Fibroblast of skin of abdomen (primary cell): ENCODE measurements around the gene TCP11L1. TPM values are rescaled to one million over a fixed set of nuclear protein-coding genes. Genes with fewer than 3 reads are reported as not detected.

Experiments used
- DNase-seq: peaks from one replicate; pipeline ENCODE4 v3.0.0-alpha.2; 2013
- polyA plus RNA-seq, 2 experiments: library from polyadenylated mRNA; unstranded; fragments of 120-200 nt; gene quantifications; one replicate each; pipeline ENCODE4 v1.2.1, GENCODE V29; 2013; ENCODE audit not compliant: insufficient read length in 2 of 2

The TCP11L1 gene, protein sequence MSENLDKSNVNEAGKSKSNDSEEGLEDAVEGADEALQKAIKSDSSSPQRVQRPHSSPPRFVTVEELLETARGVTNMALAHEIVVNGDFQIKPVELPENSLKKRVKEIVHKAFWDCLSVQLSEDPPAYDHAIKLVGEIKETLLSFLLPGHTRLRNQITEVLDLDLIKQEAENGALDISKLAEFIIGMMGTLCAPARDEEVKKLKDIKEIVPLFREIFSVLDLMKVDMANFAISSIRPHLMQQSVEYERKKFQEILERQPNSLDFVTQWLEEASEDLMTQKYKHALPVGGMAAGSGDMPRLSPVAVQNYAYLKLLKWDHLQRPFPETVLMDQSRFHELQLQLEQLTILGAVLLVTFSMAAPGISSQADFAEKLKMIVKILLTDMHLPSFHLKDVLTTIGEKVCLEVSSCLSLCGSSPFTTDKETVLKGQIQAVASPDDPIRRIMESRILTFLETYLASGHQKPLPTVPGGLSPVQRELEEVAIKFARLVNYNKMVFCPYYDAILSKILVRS
- 13.2 TPM for polyA plus RNA-seq (2013, experiment 1 of 2; ENCODE audit: insufficient read length)
- 12.7 TPM for polyA plus RNA-seq (2013, experiment 2 of 2; ENCODE audit: insufficient read length)

DNA sequence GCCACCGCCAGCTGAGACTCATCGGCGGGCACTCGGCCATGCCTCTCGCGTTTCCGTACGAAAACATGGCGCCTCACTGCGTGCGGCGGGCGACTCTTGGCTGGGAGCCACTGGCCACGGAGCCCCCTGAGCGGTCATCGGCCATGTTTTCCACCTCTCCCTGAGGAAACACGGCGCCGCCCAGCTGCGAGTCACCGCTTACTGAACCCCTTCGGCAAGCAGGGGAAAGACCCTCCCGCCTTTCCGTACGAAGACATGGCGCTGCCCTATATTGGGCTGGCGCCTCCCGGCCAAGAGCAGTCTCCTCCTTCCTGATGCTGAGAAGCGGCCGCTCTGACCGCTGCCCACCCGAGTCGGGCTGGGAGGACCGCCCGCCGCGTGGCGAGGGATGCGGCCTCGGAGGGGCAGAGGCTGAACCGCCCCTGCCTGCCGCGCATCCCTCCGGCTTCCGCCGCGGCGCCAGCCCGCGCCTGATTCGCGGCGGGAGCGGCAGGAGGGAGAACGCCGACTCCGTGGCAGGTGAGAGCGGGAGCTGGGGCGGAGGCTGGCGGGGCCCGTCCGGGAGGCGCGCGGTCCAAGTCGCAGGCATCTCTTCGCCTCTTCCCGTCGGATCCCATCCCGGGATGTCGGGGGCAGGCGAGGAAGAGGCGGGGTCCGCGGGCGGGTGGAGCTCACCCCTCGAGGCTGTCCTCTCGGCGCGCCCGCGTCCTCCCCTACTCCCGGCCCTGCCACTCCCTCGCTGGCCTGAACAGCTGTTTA is at the start of gene TCP11L1:
Gene TCP11L1 (plus strand): TSS at position 299 of the 759 bp plus-strand sequence. CDS start 4,202 bp downstream, outside the sequence.
- peak; percentile 96 for DNase-seq

DNA sequence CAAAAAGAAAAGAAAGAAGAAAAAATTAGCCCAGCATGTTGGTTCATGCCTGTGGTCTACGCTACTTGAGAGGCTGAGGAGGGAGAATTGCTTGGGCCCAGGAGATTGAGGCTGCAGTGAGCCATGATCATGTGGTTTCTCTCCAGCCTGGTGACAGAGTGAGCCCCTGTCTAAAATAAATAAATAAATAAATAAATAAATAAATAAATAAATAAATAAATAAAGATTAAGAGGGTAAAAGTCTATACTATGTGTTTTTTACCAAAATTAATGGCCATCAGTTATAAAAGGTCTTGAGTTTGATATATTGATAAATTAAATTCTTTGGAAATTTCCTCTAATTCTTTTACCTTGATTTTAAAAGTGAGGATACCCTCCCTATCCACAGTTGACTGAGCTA is 48.9 kb upstream of the TCP11L1 start:
- DNase-seq = no peak

DNA sequence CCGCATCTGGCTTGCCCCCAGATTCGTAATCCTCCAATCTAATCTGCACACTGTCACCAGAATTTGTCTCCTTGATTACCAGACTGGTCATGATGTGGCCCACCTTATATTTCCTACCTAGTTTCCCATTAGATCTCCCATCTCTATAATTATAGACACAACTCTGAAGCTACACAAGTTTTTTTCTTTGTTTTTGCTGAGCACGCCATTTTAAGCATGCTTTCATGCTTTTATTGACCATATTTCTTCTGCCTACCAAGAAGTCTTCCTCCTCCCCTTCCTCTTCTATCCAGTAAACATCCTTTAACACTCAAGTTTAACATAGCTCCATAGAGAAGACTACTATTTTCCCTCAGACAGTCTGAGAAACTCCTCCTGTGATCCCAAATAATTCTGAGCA is 47.9 kb upstream of the TCP11L1 start:
- no peak for DNase-seq

DNA sequence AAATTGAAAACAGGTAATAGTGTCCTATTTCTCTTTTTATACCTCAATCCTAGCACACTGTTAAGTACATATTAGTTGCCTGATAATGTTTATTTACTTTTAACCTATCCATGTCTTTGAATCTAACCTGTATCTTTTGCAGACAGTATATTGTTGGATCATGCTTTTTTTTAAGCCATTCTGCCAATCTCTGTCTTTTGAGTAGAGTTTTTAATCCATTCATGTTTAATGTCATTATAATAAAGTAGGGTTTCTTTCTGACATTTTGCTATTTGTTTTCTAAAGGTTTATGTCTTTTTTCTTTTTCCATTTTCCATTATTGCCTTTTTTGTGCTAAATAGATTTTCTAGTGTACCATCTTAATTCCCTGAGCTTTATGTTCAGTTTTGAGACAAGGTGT is 47.5 kb upstream of the TCP11L1 start:
- DNase-seq = no peak

DNA sequence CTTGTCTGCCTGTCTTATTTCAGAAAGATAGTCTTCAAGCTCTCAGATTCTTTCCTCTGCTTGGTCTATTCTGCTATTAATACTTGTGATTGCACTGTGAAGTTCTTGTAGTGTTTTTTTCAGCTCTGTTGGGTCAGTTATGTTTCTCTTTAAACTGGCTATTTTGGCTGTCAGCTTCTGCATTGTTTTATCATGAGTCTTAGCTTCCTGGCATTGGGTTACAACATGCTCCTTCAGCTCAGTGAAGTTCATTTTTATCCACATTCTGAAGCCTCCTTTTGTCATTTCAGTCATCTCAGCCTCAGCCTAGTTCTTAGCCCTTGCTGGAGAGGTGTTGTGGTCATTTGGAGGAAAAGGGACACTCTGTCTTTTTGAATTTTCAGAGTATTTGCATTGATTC is 39.2 kb upstream of the TCP11L1 start:
- peak; percentile 87 for DNase-seq

DNA sequence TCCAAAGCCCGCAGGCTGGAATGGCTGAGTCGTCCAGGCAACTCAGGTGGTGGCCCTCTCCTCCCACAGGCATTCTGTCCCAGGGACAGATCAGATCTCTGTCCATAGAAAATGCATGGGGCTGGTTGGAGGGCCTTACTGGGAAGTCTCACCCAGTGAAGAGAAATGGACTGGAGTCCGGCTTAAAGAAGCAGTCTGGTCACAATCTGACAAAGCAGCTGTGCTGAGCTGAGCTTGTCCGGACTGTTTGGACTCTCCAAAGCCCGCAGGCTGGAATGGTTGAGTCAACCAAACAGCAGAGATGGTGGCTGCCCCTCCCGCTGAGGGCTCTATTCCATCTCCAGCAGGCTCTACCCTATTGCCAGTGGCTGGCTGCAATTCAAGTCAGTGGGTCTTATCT is 38.1 kb upstream of the TCP11L1 start:
- no peak for DNase-seq

DNA sequence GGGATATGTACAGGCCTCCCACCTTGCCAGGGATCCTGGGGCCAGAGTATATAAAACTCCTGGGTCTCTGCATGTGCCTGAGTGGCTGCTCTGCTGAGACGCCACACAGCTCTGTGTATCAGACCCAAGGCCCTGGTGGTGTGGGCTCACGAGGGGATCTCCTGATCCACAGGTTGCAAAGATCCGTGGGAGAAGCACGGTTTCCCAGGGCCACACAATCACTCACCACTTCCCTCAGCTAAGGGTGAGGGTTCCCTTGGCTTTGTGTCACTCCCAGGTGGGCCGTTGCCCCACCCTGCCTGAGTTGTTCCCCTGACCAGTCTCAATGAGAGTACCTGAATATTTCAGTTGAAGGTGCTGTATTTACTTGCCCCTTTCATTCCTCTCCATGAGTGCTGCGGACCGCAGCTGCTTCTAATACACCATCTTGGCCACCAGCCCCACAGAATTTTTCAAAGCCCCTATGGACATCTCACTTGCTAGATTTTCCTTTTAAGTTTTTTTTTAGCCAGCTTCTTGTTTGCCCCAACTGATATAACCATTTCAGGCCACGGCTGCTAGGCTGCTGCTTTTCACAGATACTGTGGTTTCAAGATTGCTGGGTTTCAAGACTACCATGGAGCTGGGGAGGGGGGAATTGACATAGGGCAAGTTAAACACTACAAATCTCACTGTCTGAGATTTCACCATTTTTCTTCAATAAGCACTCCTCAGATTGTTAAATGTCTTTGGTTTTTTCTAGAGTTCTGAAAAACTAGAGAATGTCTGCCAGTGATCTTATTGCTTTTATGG is 37.4 kb upstream of the TCP11L1 start:
- no peak for DNase-seq

DNA sequence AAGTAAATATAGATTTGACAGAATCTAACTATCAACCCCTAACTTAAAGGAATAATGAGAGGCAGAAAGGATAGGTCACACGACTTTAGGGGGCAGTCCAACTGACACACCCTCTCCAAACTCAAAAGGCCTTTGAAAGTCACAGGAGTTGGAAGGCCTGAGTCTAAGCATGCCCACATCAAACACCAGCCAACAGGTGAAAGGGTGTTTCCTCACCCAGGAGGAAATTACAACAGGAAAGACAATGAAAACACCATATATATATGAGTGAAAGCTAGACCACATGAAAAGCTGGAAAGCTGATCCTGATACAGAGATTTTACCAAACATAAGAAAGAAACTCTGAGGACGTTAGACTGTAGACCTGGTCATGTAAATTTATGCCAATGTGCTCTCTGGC is 34.2 kb upstream of the TCP11L1 start:
- no peak for DNase-seq

DNA sequence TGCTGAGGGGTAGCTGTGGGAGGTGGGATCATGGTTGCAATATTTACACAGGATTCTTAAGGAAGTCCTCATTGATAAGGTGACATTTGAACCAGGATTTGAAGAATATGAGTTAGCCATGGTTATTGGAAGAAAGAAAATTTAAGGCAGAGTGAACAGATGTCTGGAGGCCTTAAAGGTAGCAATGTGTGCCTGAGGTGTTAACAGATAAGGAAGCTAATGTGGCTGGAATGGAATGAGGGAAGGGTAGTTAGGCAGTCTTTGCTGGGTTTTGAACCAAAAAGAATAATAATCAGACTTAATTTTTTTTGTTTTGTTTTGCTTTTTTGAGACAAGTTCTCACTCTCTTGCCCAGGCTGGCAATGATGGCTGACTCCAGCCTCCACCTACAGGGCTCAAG is 33.4 kb upstream of the TCP11L1 start:
- no peak for DNase-seq

DNA sequence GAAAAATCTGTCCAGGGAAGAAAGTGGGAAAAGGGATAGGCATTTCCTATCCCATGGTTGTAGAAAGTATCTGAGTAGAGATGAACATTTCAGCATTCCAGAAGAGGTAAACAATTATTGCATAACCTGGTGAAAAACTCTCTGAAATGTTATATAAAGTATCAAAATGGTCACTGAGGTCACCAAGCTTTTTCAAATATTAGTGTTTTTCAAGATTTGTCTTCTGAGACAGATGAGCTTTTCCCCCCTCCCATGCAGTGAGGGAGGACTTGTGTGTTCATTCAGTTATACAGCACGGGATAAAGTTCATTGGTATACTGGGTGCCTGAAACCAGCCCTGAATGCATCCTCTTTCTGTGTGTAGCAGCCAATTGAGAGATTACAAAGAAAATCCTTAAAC is 25.6 kb upstream of the TCP11L1 start:
- no peak for DNase-seq

DNA sequence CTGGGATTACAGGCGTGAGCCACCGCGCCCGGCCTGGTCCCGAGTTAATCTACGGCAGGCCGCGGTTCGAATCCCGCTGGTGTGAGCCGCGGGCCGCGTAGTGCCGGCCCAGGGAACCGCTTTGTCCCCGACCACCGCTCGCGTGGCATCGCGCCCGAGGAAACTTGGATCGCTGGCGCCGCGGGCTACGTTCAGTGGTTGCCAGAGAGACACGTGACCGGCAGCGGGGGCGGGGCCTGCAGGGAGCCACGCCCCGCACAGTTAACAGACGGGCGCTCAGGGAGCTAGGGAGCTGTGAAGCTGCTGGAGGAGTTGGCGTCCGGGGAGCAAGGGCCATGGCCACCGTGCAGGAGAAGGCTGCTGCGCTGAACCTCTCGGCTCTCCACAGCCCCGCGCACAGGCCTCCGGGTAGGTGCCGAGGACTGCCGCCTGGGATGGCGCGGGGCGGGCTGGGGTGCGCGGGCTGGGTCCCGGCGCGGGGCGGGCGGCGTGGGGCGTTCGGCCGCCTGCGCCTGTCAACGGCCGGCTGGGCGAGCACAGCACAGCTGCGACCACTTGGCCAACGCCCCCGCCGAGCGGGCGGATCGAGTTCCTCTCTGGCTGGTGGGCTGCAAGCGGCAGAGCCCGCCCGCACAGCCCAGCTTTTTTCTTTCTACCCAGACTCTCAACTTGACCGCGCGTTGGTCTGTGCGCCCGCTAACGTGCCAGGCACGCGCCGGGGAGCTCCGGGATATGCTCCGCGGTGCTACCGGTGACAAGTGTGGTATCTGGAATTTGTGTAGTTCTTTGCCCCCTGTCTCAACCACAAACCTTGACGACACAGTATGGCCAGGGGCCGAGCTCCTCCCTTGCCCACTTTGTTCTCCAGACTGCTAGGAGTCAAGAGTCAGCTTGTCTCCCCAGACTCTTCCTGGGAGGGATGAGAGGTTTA is 23.5 kb upstream of the TCP11L1 start, which contains the start of gene DEPDC7:
Gene DEPDC7 (plus strand): TSS at position 258 of the 931 bp plus-strand sequence. CDS start 78 bp downstream, at position 336.
- DNase-seq = peak; percentile 91

DNA sequence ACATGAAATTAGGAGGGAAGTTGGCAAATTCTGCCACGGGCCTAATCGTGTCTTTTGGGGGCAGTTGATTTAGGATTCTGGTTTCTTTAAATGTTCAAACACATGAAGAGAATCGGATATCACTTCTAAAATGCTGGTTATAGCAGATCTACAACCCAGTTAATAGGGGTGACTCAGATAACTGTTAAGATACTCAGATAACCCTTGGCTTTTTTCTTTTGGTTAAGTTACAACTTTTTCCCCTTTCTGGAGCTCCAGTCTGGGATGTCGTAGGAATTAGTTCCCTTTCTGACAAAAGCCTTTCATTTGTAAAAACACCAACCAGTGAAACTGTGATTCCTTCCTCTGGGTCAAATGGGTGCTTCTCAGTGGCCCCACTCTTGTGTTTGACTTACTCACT is 22.7 kb upstream of the TCP11L1 start:
- DNase-seq = no peak

DNA sequence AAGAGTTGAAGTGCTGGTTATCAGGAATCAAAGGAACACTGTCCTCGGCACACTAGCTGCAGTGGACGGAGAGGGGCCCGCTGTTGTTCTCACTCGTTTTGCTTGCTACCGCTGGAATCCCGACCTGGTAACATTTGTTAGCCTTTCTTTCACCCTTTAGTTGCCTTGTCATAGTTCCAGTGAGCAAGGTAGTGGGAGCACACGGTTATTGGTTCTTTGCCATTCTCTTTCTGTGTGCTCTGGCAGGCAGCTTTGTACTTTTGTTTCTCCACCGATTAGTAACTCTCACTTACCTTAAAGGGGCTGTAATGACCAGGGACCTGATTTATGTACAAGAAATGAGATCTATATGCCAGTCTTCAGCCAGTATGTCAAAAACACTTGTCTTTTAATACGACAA is 21.9 kb upstream of the TCP11L1 start:
- DNase-seq = no peak

DNA sequence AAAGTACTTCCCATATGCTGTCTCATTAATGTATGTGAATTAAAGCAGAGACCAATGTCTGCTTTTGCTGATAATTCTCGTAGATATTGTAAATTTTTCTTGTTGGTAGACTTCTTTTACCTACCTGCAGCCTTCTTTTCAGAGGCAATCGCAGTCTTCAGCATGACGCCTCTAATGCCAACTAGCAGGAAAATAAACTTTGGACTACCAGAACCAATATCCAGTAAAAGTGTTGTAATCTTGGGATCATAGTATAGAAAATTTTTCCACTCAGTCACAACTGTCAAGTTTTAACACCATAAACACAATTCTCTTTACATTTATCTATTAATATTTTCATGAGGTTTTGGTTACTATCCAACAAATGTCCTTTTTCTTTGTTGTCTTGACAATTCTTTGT is 21.4 kb upstream of the TCP11L1 start:
- no peak for DNase-seq

DNA sequence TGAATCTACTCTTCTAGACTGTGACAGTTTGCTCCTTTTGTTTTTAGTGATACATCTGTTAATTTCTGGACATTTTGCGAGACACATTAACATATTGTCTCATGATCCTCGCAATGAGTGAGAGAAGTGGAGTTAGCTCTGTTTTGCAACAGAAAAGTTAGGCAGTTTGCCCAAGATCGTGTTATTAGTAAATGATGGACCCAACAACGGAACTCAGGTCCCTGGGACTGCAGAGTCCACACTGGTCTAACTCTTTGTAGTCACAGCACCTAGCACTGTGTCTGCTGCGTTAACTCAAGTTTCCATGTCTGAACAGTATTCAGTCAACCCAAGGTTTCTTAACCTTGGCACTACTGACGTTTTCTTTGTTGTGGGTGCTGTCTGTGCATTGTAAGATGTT is 20.5 kb upstream of the TCP11L1 start:
- no peak for DNase-seq

DNA sequence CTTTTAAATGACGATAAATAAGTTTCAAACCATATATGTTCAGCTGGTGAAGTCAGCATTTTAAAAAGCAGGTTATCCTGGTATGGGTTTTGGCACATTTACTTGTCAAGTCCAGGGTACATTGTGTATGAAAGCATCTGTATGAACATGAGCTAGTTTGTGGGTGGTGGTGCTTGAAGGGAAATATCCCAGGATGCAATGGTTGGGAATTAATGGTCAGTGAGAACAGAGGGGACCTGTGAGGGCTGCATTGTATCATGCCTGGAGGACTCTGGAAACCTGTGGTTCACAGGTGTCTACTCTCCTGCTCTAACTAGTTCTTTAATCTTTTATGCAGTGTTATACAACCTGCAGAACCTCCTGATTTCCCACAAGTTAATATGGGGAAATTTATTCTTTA is 17.9 kb upstream of the TCP11L1 start:
- no peak for DNase-seq

DNA sequence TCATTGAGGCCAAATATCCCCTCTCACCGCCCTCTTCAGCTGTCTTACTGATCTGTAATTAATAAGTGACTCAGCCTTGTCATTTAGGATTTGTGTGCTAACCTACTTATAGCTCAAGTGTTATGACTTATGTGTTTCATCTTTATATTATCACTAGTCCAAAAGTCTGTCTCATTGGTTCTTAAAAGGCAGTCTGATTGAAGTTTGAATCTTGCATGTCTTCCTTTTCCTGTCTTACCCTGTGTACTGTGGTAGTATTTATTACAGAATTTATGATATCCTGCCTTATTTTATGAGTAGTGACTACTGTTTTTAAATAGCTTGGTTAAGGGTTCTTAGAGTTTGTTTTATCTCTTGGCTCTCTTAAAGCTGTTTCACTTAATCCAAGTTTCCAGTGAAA is 17.4 kb upstream of the TCP11L1 start:
- DNase-seq = no peak

DNA sequence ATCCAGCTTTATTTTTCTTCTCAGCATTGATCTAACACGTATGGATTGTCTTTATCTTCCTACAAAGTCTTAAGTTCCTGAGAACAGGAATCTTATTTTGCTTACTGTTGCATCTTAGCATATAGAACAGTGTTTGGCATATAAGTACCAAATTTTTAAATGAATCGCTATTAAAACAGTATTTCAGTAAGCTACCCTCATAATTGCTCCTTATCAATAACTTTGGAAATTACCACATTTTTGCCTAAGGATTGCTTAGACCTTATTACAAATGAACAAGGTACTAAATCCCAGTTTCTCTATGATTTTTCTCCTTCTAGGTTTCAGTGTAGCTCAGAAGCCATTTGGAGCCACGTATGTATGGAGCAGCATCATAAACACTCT is 14.0 kb upstream of the TCP11L1 start:
- no peak for DNase-seq

DNA sequence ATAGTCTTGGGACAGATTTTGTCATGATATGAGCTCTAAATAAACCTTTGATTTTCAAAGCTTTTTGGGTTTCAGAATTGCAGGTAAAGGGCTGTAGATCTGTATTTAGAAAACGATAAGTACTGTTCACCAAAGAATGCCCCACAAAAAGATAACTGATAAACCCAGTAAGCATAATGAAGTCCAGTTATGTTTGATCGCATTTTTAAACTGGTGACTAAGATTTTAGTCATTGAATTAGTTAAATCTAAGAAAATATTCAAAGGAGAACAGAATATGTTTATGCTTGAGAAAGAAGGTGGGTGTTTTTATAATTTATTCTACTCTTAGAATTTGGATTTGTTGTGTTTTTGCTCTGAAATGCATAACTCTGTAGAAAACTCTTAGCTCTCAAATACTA is 12.1 kb upstream of the TCP11L1 start:
- no peak for DNase-seq

DNA sequence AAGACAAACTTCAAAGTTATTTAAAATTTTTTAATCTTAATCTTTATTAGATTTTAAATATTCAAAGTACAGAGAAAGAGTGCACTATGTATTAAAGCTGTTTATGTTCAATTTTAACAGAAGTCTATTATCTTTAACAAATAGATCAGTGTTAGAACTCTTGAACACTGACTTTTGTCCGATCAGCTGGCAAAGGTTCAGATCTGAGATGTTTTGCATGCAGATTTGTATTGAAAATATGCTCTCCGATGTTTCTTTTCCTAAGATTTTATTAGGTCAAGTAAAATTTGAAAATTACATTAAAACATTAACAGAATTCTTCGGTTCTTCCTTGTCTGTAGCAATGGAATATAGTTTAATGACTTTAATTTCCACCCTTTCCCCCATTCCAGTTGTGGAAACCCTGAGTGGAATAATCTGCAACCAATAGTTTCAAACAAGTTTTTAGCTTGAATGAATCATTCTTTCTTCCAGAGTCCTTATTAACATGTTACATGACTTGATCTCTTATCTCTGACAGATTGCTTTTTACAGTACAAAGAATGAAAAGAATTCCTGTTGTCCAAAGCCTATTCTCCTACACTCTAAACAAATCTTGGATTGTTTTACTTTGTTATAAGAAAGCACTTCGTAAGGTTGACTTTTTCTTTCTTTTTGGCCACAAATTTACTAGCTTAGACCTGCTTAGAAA is 11.4 kb upstream of the TCP11L1 start:
- DNase-seq = peak; percentile 24

DNA sequence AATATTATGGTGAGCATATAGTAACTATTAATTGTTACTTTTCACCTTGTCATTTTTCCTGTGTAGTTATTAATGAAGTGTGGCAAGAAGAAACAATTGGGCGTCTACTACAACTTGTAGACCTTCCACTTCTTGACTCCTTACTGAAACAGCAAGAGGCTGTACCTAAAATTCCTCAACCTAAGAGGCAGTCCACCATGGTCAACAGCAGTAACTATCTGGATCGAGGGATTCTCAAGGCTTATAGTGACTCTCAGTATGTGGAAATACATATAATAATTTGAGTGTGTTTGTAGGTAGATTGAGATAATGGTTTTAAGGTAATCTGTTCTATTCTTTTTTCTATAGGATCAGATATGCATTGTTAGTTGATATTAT is 10.8 kb upstream of the TCP11L1 start:
- DNase-seq = no peak
